PC-3 (cell line): ENCODE data around the gene MAFF. TPM values are rescaled to one million over a fixed set of nuclear protein-coding genes. Genes with fewer than 3 reads are reported as not detected.

ENCODE experiments used
- ATAC-seq: fragments of 200-7000 bp; cut with Tn5 transposase; 2 replicates; pipeline ENCODE4 v1.9.1; 2020; ENCODE audit warnings: mild to moderate bottlenecking, moderate library complexity
- BruUV-seq: library from RNA; stranded (reverse); fragments of 400-500 nt; replicated peaks from 2 replicates; lab custom pipeline; 2021; lab: Mats Ljungman, UMichigan
- CTCF ChIA-PET: fragments of 300-600 bp; sonication (Branson Sonifier 250); formaldehyde crosslinking; loops from one replicate; lab custom pipeline; 2022; ENCODE audit warnings: antibody characterized with exemption; lab: Charles Lee
- POLR2A ChIA-PET: fragments of 300-600 bp; sonication (Branson Sonifier 250); formaldehyde crosslinking; loops from one replicate; lab custom pipeline; 2022; ENCODE audit warnings: antibody characterized with exemption; ENCODE audit not compliant: unreplicated experiment; lab: Charles Lee
- DNase-seq: peaks from one replicate; pipeline ENCODE4 v3.0.0-alpha.2; 2015
- H2AFZ ChIP-seq: fragments of 300-600 bp; sonication (generic); 2 replicates; pipeline ENCODE4 v1.6.0; 2016; ENCODE audit warnings: antibody characterized with exemption, low read length
- H3F3A ChIP-seq: fragments of 300-600 bp; sonication (generic); one replicate; pipeline ENCODE4 v1.6.0; 2017; ENCODE audit warnings: antibody characterized with exemption, low read length, control low read depth, mild to moderate bottlenecking; ENCODE audit not compliant: unreplicated experiment
- H3K27ac ChIP-seq: fragments of 300-600 bp; sonication (generic); 2 replicates; pipeline ENCODE4 v1.5.1; 2016; ENCODE audit warnings: mild to moderate bottlenecking, low read length
- H3K27me3 ChIP-seq: fragments of 300-600 bp; sonication (generic); 2 replicates; pipeline ENCODE4 v1.6.1; 2016; ENCODE audit warnings: low read length, mixed read lengths
- H3K36me3 ChIP-seq: fragments of 300-600 bp; sonication (generic); 2 replicates; pipeline ENCODE4 v1.6.1; 2016; ENCODE audit warnings: low read depth, mixed run types, low read length, mixed read lengths
- H3K4me1 ChIP-seq: fragments of 300-600 bp; sonication (generic); 2 replicates; pipeline ENCODE4 v1.5.1; 2016; ENCODE audit warnings: low read length; ENCODE audit not compliant: insufficient read depth
- H3K4me2 ChIP-seq: fragments of 300-600 bp; sonication (generic); 2 replicates; pipeline ENCODE4 v1.6.0; 2016; ENCODE audit warnings: low read length
- H3K4me3 ChIP-seq: fragments of 300-600 bp; sonication (generic); 2 replicates; pipeline ENCODE4 v1.5.1; 2016; ENCODE audit warnings: mild to moderate bottlenecking, low read length, mixed read lengths
- H3K79me2 ChIP-seq: fragments of 300-600 bp; sonication (generic); 2 replicates; pipeline ENCODE4 v1.6.1; 2017; ENCODE audit warnings: low read length, mixed read lengths
- H3K9ac ChIP-seq: fragments of 300-600 bp; sonication (generic); 2 replicates; pipeline ENCODE4 v1.6.0; 2016; ENCODE audit warnings: mild to moderate bottlenecking, low read length
- H3K9me2 ChIP-seq: fragments of 300-600 bp; sonication (generic); replicated peaks from 2 replicates; pipeline ENCODE4 v1.6.1; 2016; ENCODE audit warnings: mixed run types, low read length, mixed read lengths
- H3K9me3 ChIP-seq: fragments of 300-600 bp; sonication (generic); 2 replicates; pipeline ENCODE4 v1.6.1; 2016; ENCODE audit warnings: low read length, mixed read lengths
- H4K20me1 ChIP-seq: fragments of 300-600 bp; sonication (generic); 2 replicates; pipeline ENCODE4 v1.6.1; 2016; ENCODE audit warnings: low read length, mixed read lengths
- EZH2 ChIP-seq: fragments of 300-600 bp; sonication (generic); IDR thresholded peaks from one replicate; pipeline ENCODE4 v1.6.1; 2017; ENCODE audit warnings: antibody characterized with exemption, mild to moderate bottlenecking, low read length; ENCODE audit not compliant: unreplicated experiment
- EZH2phosphoT487 ChIP-seq: fragments of 300-600 bp; sonication (generic); IDR thresholded peaks from 2 replicates; pipeline ENCODE4 v1.6.1; 2018; ENCODE audit warnings: mild to moderate bottlenecking, antibody characterized with exemption, low read length, borderline replicate concordance
- intact Hi-C: fragments of 100-400 bp; cut with micrococcal nuclease; formaldehyde crosslinking; loops from 2 replicates; pipeline ENCODE4 v1.9.0; 2023
- total RNA-seq: library from RNA; depleted of rRNA; stranded (reverse); fragments of >200 nt; gene quantifications from 2 replicates; pipeline ENCODE4 v1.2.3, GENCODE V29; 2014
- TF ChIP-seq, protein P1 (sequence below): fragments of 300-600 bp; sonication (generic); conservative IDR thresholded peaks from 2 replicates; pipeline ENCODE4 v1.5.1; 2017; ENCODE audit warnings: antibody characterized with exemption, low read depth, mild to moderate bottlenecking, low read length

MAFF gene
- total RNA-seq, 1 experiment from 2014 or later = 72.6 TPM

DNA sequence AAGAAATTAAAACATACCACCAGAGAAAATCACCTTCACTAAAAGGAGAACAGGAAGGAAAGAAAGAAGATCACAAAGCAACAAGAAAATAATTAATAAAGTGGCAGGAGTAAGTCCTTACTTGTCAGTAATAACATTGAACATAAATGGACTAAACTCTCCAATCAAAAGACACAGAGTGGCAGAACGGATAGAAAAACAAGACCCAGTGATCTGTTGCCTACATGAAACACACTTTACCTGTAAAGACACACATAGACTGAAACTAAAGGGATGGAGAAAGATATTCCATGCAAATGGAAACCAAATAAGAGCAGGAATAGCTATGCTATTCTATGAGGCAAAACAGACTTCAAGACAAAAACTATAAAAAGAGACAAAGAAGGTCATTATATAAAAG, 46.1 kb upstream of the MAFF start:
- Histone ChIP-seq H3K79me2 (no peaks in the 10 kb centered on the region), H3K4me2 (no peak overlapping the region), H3K9ac (no peak overlapping the region), H3K27me3 (no peaks in the 10 kb centered on the region), H3K4me1 (no peaks in the 10 kb centered on the region), H3K9me2 (no peaks in the 10 kb centered on the region), H3F3A (no peaks in the 10 kb centered on the region), H3K9me3 (no peaks in the 10 kb centered on the region), H3K4me3 (no peak overlapping the region), H2AFZ (no peak overlapping the region), H3K27ac (no peak overlapping the region), H4K20me1 (no peaks in the 10 kb centered on the region), H3K36me3 (no peaks in the 10 kb centered on the region)
- no peak for DNase-seq
- intact Hi-C loops = no loop called here
- ChIA-PET POLR2A (no interaction called here), CTCF (no interaction called here)
- BruUV-seq = no TSS peak
- TF ChIP-seq EZH2 (no peak), EZH2phosphoT487 (no peak)
- TF ChIP-seq, protein P1, sequence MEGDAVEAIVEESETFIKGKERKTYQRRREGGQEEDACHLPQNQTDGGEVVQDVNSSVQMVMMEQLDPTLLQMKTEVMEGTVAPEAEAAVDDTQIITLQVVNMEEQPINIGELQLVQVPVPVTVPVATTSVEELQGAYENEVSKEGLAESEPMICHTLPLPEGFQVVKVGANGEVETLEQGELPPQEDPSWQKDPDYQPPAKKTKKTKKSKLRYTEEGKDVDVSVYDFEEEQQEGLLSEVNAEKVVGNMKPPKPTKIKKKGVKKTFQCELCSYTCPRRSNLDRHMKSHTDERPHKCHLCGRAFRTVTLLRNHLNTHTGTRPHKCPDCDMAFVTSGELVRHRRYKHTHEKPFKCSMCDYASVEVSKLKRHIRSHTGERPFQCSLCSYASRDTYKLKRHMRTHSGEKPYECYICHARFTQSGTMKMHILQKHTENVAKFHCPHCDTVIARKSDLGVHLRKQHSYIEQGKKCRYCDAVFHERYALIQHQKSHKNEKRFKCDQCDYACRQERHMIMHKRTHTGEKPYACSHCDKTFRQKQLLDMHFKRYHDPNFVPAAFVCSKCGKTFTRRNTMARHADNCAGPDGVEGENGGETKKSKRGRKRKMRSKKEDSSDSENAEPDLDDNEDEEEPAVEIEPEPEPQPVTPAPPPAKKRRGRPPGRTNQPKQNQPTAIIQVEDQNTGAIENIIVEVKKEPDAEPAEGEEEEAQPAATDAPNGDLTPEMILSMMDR = no peak
- ATAC-seq = no peak

DNA sequence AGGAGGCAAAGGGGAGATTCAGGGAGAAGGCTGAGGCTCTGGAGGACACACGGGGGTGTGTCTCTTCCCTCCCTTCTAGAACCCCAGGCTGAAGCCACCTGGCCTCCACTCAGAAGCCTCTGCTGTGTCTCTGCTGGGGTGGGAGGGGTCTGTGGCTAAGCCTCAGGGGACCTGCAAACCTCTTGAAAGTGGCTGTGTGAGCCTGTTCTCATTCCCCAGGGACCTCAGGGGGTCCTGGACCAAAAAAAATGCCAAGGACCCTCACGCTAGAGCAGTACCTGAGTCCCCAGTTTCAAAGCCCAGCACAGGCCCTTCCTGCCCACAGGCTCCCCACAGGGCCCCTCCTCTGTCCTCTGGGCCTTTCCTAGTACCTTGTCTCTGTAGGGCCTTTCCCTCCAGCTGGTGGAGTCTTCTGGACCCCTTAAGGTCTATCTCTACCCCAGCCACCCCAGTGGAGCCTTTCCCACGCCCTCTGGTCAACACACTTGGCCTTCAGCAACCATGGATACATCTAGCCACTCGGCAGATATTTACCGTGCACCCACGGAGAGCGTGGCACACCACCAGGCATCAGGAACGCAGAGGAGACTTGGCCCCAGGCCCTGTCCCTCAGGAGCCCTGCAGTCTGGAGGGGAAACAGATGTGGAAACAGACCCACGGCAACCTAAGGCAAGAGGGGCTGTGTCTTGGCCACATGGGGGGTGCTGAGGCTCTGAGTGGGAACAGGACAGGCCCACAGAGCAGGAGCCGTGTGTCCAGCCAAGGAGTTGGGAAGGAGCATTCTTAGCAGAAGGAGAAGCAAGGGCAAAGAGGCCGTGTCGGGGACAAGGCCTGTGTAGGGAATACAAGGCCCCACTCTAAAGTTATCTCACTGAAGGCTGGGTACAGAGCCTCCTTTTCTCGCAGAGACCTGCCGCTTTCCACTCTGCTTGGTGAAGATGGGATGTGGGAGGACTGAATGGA, 38.6 kb upstream of the MAFF start:
- no peak for ATAC-seq
- no peak overlapping the region for H2AFZ ChIP-seq
- H3K27me3 ChIP-seq = no peaks in the 10 kb centered on the region
- H3K4me3 ChIP-seq = no peak overlapping the region
- H3K4me2 ChIP-seq = no peak overlapping the region
- TF ChIP-seq EZH2 = no peak
- no peak for TF ChIP-seq EZH2phosphoT487
- TF ChIP-seq, protein P1 = no peak
- intact Hi-C loops = no loop called here
- H4K20me1 ChIP-seq = no peaks in the 10 kb centered on the region
- H3K9me2 ChIP-seq = no peaks in the 10 kb centered on the region
- ChIA-PET CTCF (no interaction called here), POLR2A (no interaction called here)
- H3K36me3 ChIP-seq = no peaks in the 10 kb centered on the region
- H3K9ac ChIP-seq = no peak overlapping the region
- no peaks in the 10 kb centered on the region for H3K79me2 ChIP-seq
- no peak for DNase-seq
- no peaks in the 10 kb centered on the region for H3F3A ChIP-seq
- no TSS peak for BruUV-seq
- H3K27ac ChIP-seq = no peak overlapping the region
- no peaks in the 10 kb centered on the region for H3K9me3 ChIP-seq
- peaks cover 3% of the 10 kb centered on the region; the same call in 1 of the 2 replicates for H3K4me1 ChIP-seq
